ENCODE data around the gene GTF2F2.

GTF2F2 gene

GRCh38 chr13:45232591-45232990 is 112.3 kb downstream of the GTF2F2 start:
- Histone ChIP-seq H4K20me1 (ENCODE audit: insufficient read depth, low read length) (no peaks in the 10 kb centered on the region), H2AFZ (ENCODE audit: low read length) (no peak overlapping the region), H3K4me3 (ENCODE audit: low read depth, low read length, poor library complexity, severe bottlenecking) (no peak overlapping the region), H3K4me2 (ENCODE audit: low read length) (no peak overlapping the region), H3K79me2 (ENCODE audit: insufficient read depth, low read length) (no peaks in the 10 kb centered on the region), H3K9me2 (ENCODE audit: low read depth, low read length) (no peaks in the 10 kb centered on the region), H3K4me1 (ENCODE audit: insufficient read depth, low read length, severe bottlenecking) (no peaks in the 10 kb centered on the region), H3K9me3 (ENCODE audit: low read length) (no peaks in the 10 kb centered on the region), H3F3A (ENCODE audit: insufficient read depth, low read length) (no peaks in the 10 kb centered on the region), H3K27ac (ENCODE audit: low read depth, low read length, poor library complexity, severe bottlenecking) (no peak overlapping the region), H3K27me3 (ENCODE audit: insufficient read depth, low read length) (no peaks in the 10 kb centered on the region), H3K36me3 (ENCODE audit: insufficient read depth, low read length) (no peaks in the 10 kb centered on the region), H3K9ac (ENCODE audit: low read length) (no peak overlapping the region)
- no peak for TF ChIP-seq EZH2 (IDR thresholded peaks at IDR 0.05; ENCODE audit: borderline replicate concordance, low read length)
- no peak for TF ChIP-seq CTCF (IDR thresholded peaks at IDR 0.05; ENCODE audit: low read length)

GRCh38 chr13:45238945-45239795 is 118.9 kb downstream of the GTF2F2 start:
- no peak overlapping the region for H3K4me3 ChIP-seq (ENCODE audit: low read depth, low read length, poor library complexity, severe bottlenecking)
- H3K36me3 ChIP-seq (ENCODE audit: insufficient read depth, low read length) = no peaks in the 10 kb centered on the region
- no peaks in the 10 kb centered on the region for H3F3A ChIP-seq (ENCODE audit: insufficient read depth, low read length)
- no peak for TF ChIP-seq CTCF (IDR thresholded peaks at IDR 0.05; ENCODE audit: low read length)
- no peak for TF ChIP-seq EZH2 (IDR thresholded peaks at IDR 0.05; ENCODE audit: borderline replicate concordance, low read length)
- no peak overlapping the region for H3K9ac ChIP-seq (ENCODE audit: low read length)
- no peaks in the 10 kb centered on the region for H4K20me1 ChIP-seq (ENCODE audit: insufficient read depth, low read length)
- no peak overlapping the region for H2AFZ ChIP-seq (ENCODE audit: low read length)
- H3K27me3 ChIP-seq (ENCODE audit: insufficient read depth, low read length) = no peaks in the 10 kb centered on the region
- no peaks in the 10 kb centered on the region for H3K9me2 ChIP-seq (ENCODE audit: low read depth, low read length)
- no peaks in the 10 kb centered on the region for H3K9me3 ChIP-seq (ENCODE audit: low read length)
- H3K4me2 ChIP-seq (ENCODE audit: low read length) = no peak overlapping the region
- no peaks in the 10 kb centered on the region for H3K79me2 ChIP-seq (ENCODE audit: insufficient read depth, low read length)
- H3K4me1 ChIP-seq (ENCODE audit: insufficient read depth, low read length, severe bottlenecking) = peaks cover 16% of the 10 kb centered on the region
- H3K27ac ChIP-seq (ENCODE audit: low read depth, low read length, poor library complexity, severe bottlenecking) = no peak overlapping the region

GRCh38 chr13:45240143-45240542 is 119.8 kb downstream of the GTF2F2 start:
- H3F3A ChIP-seq (ENCODE audit: insufficient read depth, low read length) = no peaks in the 10 kb centered on the region
- H3K36me3 ChIP-seq (ENCODE audit: insufficient read depth, low read length) = no peaks in the 10 kb centered on the region
- H3K27ac ChIP-seq (ENCODE audit: low read depth, low read length, poor library complexity, severe bottlenecking) = no peak overlapping the region
- H3K27me3 ChIP-seq (ENCODE audit: insufficient read depth, low read length) = no peaks in the 10 kb centered on the region
- H4K20me1 ChIP-seq (ENCODE audit: insufficient read depth, low read length) = no peaks in the 10 kb centered on the region
- no peak overlapping the region for H3K4me3 ChIP-seq (ENCODE audit: low read depth, low read length, poor library complexity, severe bottlenecking)
- no peaks in the 10 kb centered on the region for H3K9me2 ChIP-seq (ENCODE audit: low read depth, low read length)
- TF ChIP-seq CTCF (IDR thresholded peaks at IDR 0.05; ENCODE audit: low read length) = no peak
- no peak for TF ChIP-seq EZH2 (IDR thresholded peaks at IDR 0.05; ENCODE audit: borderline replicate concordance, low read length)
- no peaks in the 10 kb centered on the region for H3K9me3 ChIP-seq (ENCODE audit: low read length)
- H3K79me2 ChIP-seq (ENCODE audit: insufficient read depth, low read length) = no peaks in the 10 kb centered on the region
- H3K4me1 ChIP-seq (ENCODE audit: insufficient read depth, low read length, severe bottlenecking) = peaks cover 16% of the 10 kb centered on the region
- H3K9ac ChIP-seq (ENCODE audit: low read length) = no peak overlapping the region
- no peak overlapping the region for H3K4me2 ChIP-seq (ENCODE audit: low read length)
- H2AFZ ChIP-seq (ENCODE audit: low read length) = no peak overlapping the region

Data from OCI-LY1 (cell line).